Erythroblast (primary cell): Measurements from ENCODE around the gene HPX.

Experiments used
- GATA1 ChIP-seq: IDR thresholded peaks from 2 replicates; pipeline ENCODE4 v1.6.1; 2011; ENCODE audit warnings: low read depth, mild to moderate bottlenecking, control low read depth, low read length, moderate library complexity
- POLR2A ChIP-seq: IDR thresholded peaks from 2 replicates; pipeline ENCODE4 v1.6.1; 2011; ENCODE audit warnings: mild to moderate bottlenecking, low read length

GRCh38 chr11:6427516-6427915, 13.3 kb downstream of the HPX start:
- TF ChIP-seq POLR2A, result no peak
- no peak for TF ChIP-seq GATA1
